Breast epithelium (tissue), 3 donors: Measurements from ENCODE around the gene CDC25A.

Source experiments
- POLR2A ChIP-seq: fragments of 450-650 bp; IDR thresholded peaks from one replicate; pipeline ENCODE4 v1.6.1; 2016; ENCODE audit warnings: antibody characterized with exemption, mild to moderate bottlenecking, moderate library complexity
- TF ChIP-seq, protein P1 (sequence below), 3 donors: fragments of 450-650 bp; IDR thresholded peaks; one replicate each; pipeline ENCODE4 v1.5.1; 2016 to 2017; ENCODE audit warnings: antibody characterized with exemption in 3 of 3, mild to moderate bottlenecking in 3 of 3, moderate library complexity in 3 of 3

DNA sequence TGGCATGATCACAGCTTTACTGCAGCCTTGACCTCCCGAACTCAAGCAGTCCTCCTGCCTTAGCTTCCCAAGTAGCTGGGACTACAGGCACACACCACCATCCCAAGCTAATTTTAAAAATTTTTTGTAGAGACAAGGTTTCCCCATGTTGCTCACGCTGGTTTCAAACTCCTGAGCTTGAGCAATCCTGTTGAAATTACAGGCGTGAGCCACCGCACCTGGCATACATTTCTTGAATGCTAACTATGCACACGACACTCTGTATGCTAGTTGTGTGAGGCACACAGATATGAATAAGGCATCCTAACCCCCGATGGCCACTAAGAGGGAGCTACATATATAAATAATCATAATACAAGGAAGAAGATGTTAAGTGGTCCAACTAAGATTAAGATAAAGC, 64.9 kb downstream of the CDC25A start:
- TF ChIP-seq, protein P1, sequence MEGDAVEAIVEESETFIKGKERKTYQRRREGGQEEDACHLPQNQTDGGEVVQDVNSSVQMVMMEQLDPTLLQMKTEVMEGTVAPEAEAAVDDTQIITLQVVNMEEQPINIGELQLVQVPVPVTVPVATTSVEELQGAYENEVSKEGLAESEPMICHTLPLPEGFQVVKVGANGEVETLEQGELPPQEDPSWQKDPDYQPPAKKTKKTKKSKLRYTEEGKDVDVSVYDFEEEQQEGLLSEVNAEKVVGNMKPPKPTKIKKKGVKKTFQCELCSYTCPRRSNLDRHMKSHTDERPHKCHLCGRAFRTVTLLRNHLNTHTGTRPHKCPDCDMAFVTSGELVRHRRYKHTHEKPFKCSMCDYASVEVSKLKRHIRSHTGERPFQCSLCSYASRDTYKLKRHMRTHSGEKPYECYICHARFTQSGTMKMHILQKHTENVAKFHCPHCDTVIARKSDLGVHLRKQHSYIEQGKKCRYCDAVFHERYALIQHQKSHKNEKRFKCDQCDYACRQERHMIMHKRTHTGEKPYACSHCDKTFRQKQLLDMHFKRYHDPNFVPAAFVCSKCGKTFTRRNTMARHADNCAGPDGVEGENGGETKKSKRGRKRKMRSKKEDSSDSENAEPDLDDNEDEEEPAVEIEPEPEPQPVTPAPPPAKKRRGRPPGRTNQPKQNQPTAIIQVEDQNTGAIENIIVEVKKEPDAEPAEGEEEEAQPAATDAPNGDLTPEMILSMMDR (IDR thresholded peaks at IDR 0.05), result no peak
- TF ChIP-seq POLR2A, result no peak
